ENCODE results near the gene TRIM25.

DNA sequence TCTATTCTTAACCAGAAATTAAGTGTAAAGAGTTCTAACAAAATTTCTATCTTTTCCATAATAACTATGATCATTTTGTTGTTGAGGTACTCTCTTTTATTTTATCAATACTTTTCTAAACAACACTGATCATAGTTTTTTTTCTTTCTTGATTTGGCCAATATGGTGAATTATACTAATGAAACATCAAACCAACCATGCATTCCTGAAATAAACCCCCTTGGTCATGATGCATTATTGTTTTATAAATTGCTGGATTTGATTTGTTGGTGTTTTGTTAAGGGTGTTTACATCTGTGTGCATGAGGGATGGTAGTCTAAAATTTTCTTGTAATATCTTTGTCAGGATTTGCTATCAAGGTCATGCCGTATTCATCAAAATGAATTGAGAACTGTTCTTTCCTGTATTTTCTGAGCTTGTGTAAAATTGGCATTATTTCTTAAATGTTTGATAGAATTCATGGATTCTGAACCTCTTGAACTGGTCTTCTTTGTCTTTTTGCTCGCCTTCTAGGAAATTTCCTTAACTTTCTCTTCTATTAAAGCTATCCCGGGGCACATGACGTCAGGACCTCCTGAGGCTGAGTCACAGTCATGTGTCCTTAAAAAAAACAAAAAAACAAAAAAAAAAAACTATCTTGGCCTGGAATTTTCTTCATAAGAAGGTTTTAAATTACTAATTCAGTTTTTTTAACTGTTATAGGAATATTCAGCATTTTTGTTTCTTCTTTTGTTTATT is 3.9 kb upstream of the TRIM25 start:
- no peak for TF ChIP-seq EZH2 (IDR thresholded peaks at IDR 0.05; ENCODE audit: borderline replicate concordance, low read depth, low read length, severe bottlenecking)
- TF ChIP-seq, protein P1, sequence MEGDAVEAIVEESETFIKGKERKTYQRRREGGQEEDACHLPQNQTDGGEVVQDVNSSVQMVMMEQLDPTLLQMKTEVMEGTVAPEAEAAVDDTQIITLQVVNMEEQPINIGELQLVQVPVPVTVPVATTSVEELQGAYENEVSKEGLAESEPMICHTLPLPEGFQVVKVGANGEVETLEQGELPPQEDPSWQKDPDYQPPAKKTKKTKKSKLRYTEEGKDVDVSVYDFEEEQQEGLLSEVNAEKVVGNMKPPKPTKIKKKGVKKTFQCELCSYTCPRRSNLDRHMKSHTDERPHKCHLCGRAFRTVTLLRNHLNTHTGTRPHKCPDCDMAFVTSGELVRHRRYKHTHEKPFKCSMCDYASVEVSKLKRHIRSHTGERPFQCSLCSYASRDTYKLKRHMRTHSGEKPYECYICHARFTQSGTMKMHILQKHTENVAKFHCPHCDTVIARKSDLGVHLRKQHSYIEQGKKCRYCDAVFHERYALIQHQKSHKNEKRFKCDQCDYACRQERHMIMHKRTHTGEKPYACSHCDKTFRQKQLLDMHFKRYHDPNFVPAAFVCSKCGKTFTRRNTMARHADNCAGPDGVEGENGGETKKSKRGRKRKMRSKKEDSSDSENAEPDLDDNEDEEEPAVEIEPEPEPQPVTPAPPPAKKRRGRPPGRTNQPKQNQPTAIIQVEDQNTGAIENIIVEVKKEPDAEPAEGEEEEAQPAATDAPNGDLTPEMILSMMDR (IDR thresholded peaks at IDR 0.05; ENCODE audit: borderline replicate concordance, extremely low read depth, low read length, poor library complexity, severe bottlenecking): no peak

Measured in DND-41 (cell line).